GM10847 (cell line): ENCODE results near the gene ATXN7.

Experiments used
- POLR2A ChIP-seq: IDR thresholded peaks from 2 replicates; pipeline ENCODE4 v1.6.1; 2011; ENCODE audit not compliant: insufficient read length; ENCODE audit errors: extremely low read depth

Gene ATXN7

DNA sequence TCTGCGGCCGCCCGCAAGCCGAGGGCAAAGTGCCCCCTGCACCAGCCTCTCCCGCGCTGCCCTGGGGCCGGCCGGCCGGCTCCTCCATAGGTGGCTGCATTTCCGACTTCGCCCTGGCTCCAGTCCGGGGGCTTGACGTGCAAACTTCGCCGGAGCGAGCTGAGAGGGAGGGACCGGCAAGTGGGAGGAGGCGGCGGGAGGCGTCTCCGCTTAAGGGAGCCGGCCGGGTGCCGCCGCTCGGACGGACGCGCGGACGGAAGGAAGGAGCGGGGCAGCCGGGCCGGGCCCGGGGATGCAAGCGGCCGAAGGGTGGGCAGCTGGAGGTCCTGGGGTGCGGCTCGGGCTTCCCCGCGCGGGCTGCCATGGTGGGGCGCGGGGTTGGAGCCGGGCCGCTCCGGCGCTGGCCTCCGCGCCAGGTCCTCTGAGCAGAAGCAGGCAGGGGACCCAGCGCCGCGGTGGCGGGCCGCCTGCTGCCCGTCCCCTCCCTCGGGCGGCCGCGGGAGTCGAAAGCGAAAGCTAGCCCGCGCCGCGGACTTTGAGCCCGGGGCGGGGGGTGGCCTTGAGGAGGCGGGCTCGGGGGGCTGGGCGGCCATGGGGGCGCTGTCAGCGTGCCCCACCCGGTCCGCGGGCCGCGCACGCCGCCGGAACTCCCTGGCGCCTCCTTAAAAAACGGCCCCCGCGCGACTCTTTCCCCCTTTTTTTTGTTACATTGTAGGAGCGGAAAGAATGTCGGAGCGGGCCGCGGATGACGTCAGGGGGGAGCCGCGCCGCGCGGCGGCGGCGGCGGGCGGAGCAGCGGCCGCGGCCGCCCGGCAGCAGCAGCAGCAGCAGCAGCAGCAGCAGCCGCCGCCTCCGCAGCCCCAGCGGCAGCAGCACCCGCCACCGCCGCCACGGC, 48.5 kb downstream of the ATXN7 start, which contains the start of gene SCAANT1:
Gene SCAANT1 (minus strand): TSS at position 511 of the 895 bp plus-strand sequence.
- peak; percentile 49 for TF ChIP-seq POLR2A

DNA sequence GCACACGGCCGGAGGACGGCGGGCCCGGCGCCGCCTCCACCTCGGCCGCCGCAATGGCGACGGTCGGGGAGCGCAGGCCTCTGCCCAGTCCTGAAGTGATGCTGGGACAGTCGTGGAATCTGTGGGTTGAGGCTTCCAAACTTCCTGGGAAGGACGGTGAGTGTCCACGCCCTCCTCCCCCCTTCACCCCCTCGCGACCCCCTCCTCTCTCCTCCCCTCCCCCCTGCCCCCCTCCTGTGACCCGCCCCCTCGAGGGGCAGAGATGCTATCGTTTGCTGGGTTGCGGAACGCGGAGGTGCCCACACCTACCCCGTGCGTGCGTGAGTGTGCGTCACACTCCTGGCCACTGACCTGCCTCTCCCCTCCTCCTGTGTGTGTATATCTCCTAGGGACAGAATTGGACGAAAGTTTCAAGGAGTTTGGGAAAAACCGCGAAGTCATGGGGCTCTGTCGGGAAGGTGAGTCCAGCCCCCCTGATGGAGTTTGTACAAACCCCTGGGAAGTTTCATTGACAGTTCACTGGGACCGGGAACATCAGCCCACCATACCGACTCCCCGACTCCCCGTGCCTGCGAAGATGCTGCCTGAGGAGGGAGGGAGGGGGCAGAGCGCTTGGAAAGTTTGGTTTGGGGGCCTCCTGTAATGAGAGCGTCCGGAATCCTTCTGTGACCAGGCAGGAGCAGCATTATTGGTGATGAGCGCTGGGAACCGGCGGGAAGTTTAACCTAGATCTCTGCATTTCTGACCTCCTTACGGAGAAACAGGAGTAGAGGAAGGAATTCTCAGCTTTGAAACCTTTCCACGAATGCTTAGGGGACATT, 49.3 kb downstream of the ATXN7 start:
- TF ChIP-seq POLR2A, result no peak

DNA sequence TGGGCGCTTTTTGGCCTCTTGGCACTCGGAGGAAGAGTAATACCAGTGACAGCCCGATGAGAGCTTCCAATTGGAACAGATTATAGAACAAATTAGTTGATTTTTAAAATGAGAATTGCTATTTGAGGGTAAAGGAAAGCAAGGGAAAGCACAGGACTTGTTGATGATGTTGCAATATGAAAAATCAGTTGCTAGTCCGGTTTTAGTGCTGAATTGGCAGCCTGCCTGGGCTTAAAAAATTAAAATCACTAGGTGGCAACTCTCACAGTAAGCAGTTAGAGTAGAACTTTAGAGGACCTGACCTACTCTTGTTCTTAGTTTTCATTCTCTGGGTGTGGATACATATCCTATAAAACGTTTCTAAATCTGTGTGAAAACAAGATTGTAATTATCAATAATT, 50.6 kb downstream of the ATXN7 start:
- no peak for TF ChIP-seq POLR2A

DNA sequence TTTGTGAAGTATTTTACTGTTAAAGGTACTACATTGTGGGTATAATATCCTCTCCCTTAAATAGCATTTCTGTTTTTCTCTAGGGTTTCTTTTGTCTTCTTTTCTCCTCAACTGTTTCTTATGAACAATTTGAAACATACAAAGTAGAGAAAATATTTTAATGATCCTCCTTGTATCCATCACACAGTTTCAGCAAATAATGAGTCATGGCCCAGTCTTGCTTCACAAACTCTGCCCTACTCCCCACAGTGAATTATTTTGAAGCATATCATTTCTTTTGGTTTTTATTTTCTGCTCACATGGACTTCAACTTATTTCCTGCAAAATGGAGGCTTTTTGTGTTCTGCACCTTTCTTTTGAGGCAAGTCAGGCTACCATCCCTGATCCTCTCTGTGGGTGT, 54.7 kb downstream of the ATXN7 start:
- TF ChIP-seq POLR2A, result no peak

DNA sequence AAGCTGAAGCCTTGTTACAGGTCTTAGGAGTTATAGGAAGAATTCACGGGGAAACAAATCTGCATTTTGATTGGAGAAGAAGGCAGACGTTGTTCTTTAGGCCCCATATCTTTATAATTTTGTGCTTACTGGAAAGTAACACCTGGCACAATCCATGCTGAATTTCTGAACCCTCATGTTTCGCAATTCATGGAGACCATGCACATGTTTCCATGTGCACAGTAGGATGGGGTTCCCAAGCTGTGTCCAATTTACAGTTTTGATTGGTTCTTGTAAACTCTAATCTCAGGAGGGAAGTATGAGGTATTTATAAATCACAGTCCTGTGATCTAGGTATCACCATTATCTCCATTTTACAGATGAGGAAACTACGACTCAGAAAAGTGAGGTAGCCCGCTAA, 56.3 kb downstream of the ATXN7 start:
- TF ChIP-seq POLR2A, result no peak

DNA sequence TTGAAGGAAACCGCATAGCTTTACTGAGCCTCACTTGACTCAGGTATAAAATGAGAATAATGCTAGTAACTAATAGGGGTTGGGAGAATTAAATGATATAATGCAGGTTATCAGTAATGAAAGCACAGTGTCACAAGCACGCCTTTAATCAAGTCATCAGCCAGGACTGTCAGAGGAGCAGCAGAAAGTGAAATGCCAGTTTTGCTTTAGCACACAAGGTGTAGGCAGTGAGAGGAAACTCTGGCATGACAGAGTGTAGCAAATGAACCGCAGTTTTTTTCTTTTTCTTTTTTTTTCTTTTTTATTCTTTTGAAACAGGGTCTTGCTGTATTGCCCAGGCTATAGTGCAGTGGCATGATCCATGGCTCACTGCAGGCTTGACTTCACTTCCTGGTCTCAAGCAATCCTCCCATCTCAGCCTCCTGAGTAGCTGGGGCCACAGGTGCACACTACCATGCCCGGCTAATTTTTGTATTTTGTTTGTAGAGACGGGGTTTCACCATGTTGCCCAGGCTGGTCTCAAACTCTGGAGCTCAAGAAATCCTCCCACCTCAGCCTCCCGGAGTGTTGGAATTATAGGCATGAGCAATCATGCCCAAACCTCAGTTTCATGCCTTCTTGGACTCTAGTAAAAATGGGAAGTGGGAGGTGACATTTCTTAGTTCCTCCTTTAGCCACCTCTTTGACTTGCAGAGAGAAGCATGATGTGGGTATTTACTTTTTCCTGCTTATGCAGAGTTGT, 58.2 kb downstream of the ATXN7 start:
- TF ChIP-seq POLR2A, result no peak

DNA sequence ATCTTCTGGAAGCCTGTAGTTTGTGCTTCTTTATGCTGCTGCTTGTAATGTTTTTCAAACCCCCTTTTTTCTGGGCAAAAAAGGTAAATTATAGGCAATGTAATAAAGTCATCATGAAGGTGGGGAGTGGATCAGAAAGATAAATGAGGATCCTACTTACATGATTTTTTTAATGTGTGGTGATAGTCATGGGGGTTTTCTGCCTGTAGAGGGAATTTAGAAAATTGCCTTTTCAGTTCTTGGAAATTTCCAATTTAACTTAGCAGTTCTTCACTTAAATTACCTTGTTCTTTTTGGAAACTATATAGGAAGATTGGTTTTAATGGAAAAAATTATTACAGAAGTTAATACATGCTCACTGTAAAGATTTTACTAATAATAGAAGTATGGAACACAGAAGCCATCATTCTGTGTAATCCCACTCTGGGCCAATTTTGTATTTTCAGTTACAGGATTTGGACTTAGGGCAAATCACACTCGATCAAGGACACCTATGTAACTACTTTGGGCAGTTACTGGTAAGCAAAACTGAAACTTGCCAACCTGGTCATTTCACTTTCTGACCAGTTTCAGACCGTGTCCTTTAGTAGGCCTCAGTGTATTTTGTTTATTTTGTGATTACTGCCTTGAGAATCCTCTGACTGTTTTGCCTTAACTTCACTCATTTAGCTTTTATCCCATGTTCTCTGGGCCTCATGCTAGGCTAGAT, 59.0 kb downstream of the ATXN7 start:
- TF ChIP-seq POLR2A, result no peak

DNA sequence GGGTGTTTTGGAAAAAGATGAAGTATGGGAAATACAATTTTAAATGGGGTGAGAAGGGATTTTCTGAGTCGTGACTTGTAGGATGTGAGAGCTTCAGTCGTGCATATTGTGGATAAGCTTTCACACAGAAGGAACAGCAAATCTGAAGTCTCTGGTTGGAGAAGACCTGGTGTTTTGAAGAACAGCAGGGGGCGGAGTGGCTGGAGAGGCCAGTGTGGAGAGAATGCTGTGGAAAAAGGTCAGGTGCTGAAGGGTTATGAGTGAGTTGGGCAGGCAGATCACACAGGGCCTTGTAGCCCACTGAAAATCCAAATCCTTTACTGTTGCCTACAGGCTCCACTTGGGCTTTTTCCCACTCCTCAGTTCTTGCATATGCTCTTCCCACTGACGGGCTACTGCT, 62.6 kb downstream of the ATXN7 start:
- no peak for TF ChIP-seq POLR2A

DNA sequence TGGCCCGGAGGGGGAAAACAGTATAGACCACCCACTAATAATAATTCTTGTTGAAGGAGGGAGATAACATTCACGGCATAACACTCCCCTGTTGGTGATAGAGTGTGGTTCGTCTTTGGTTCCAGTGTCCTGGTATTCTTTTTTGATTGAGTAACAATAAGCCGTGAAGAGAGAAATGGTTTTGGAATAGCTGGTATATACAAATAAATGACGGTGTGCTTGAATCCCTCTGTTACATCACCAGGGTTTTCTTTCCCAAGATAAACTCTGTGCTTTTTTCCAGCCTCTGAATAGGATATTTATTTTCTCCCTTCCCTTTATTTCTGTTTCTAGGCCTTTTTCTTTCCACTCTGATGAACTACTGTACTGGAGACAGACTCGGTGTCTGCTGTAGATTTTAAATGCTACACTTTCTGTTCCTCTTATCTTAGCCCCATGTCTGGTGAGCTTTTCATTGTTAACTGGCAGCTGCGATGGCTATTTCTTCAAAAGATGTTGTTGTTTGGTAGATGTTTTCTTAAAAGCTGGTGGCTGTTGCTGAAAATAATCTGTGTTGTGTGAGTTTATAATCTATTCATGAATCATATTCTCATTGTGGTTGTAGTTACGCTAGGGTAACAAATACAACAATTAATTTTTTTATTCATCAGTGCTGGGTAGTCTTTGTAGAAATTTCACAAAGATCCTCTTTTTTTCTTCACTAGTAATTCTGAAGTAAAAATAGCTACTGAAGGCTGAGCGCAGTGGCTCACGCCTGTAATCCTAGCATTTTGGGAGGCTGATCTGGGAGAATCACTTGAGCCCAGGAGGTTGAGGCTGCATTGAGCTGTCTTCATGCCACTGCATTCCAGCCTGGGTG, 64.0 kb downstream of the ATXN7 start:
- no peak for TF ChIP-seq POLR2A

DNA sequence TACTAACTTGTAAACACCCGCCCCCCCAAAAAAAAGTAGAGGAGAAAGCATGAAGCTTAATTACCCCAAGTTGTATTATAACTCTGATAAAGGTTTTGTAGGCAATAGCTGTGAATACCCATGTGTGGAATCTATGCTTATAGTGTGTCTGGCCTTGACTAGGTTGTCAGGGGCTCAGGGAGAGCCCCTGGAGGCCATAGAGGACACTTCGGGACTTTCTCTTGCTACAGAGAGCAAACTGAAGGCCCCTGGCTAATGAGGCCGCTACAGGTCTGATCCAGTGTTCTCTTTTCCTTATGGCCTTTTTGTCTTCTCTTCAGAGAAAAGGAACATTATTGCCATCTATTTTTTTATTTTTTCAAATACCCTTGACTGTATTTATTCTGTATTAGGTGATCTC, 67.6 kb downstream of the ATXN7 start:
- TF ChIP-seq POLR2A, result no peak

DNA sequence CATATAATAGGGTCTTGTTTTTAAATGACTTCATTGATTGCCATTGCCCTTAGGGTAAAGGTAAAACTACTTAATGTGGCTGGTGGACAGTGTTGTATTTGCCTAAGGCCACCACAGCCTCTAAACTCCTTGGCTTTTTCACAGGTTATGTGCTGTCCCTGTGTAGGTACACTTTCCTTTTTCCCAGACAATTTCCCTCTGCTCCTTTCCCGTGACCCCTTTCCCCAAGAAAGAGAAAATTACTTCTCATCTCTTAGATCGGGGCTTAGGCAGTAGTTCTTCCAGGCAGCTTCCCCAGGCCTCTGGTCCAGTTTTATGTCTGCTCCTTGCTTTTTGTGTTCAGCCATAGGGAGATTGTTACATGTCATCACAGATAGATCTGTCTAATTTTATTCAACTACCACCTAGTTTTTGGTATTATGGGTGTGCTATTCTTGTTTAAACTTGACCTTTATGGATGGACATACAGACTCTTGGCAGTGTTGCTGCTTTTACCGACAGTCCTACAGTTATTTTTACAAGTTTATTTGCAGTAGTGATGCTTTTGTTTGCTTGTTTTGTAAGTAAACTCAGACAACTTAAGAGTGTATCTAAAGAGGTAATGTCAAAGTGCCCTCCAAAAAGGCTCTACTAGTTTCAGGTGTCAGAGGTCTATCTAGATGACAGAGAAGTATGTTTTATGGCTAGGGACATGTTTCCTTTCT, 69.0 kb downstream of the ATXN7 start:
- no peak for TF ChIP-seq POLR2A

DNA sequence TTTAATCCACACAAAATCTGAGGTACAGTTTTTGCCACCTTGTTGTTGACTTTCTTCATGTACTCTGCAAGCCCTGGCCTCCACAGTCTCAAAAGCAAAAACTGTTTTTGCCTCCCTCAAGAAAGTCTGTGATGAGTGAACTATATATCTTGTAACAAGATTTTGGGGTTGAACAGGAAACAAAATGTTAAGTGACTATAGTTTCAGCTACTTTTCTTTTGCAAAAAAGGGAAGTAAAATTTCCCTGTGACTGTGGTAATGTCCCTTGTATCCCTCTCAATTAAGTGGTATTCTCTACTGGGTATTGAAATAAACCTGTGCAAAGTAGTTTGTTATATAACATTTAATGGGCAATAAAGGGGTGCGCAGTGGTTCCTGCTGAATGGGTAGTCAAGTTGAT, 69.8 kb downstream of the ATXN7 start:
- no peak for TF ChIP-seq POLR2A
